ENCODE data around the gene INHBB.

INHBB gene

GRCh38 chr2:120343100-120343432 is 2.9 kb upstream of the INHBB start:
- DNase-seq (ENCODE audit: low spot score), result no peak

GRCh38 chr2:120343433-120344105 is 2.4 kb upstream of the INHBB start:
- peak; percentile 88 for DNase-seq (ENCODE audit: low spot score)

GRCh38 chr2:120344214-120344975 is 1.5 kb upstream of the INHBB start:
- DNase-seq (ENCODE audit: low spot score), result peak; percentile 24

- peak; percentile 21 for DNase-seq (ENCODE audit: low spot score)
These were observed 857 bp upstream of the INHBB start for GRCh38 chr2:120344976-120345581.

GRCh38 chr2:120345608-120346007 is 328 bp upstream of the INHBB start:
- DNase-seq (ENCODE audit: low spot score), result no peak

GRCh38 chr2:120346667-120347358 is 877 bp downstream of the INHBB start:
- no peak for DNase-seq (ENCODE audit: low spot score)

GRCh38 chr2:120347396-120348060 is 1.6 kb downstream of the INHBB start:
- DNase-seq (ENCODE audit: low spot score), result peak; percentile 38

GRCh38 chr2:120348134-120348736 is 2.3 kb downstream of the INHBB start:
- no peak for DNase-seq (ENCODE audit: low spot score)

- DNase-seq (ENCODE audit: low spot score), result peak; percentile 50
These were observed 3.0 kb downstream of the INHBB start for GRCh38 chr2:120348737-120349439.

GRCh38 chr2:120349440-120349921 is 3.5 kb downstream of the INHBB start:
- DNase-seq (ENCODE audit: low spot score), result no peak

GRCh38 chr2:120350080-120350479 is 4.1 kb downstream of the INHBB start:
- DNase-seq (ENCODE audit: low spot score), result no peak

GRCh38 chr2:120350801-120351320 is 4.9 kb downstream of the INHBB start:
- DNase-seq (ENCODE audit: low spot score), result no peak

GRCh38 chr2:120352696-120353590 is 7.0 kb downstream of the INHBB start:
- DNase-seq (ENCODE audit: low spot score), result no peak

GRCh38 chr2:120353591-120353898 is 7.6 kb downstream of the INHBB start:
- DNase-seq (ENCODE audit: low spot score), result no peak

GRCh38 chr2:120353931-120354330 is 8.0 kb downstream of the INHBB start:
- no peak for DNase-seq (ENCODE audit: low spot score)

- DNase-seq (ENCODE audit: low spot score), result no peak
These were observed 8.5 kb downstream of the INHBB start for GRCh38 chr2:120354467-120354866.

GRCh38 chr2:120354935-120355779 is 9.2 kb downstream of the INHBB start:
- no peak for DNase-seq (ENCODE audit: low spot score)

GRCh38 chr2:120355780-120356266 is 9.9 kb downstream of the INHBB start:
- no peak for DNase-seq (ENCODE audit: low spot score)

GRCh38 chr2:120357768-120358167 is 11.8 kb downstream of the INHBB start:
- DNase-seq (ENCODE audit: low spot score), result no peak
